Measurements from ENCODE around the gene CYP2B6. TPM values are rescaled to one million over a fixed set of nuclear protein-coding genes. Genes with fewer than 3 reads are reported as not detected.

Gene CYP2B6
- total and polyA plus RNA-seq, 10 of the 15 experiments (the other 5 are each of a cell fraction or from before 2014, with no cell fraction given) = 0.23 to 0.86 TPM; not detected in 8

DNA sequence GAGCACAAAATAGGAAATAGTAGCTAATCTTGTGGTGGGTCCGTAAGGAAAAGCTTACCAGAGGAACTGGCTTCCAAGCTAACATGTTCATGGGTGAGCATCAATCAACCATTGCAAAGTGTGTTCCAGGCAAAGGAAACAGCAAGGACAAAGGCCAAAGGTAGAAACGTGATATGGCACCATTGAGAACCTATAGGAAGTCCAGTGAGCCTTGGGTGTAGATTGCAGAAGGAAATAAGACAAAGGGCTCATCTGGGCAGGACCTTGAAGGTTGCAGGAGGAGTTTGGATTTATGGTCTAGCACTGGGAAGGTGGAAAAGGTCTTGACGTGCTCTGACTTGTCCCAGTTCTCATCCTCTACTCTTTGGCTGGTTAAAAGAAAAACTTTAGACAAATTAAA is 22.3 kb downstream of the CYP2B6 start:
- Histone ChIP-seq H3K27me3 (replicated peaks in 1 of 2; ENCODE audit: control insufficient read depth in 2 of 2, insufficient read depth in 2 of 2, low read length in 1 of 2) (no peaks in the 10 kb centered on the region; a peak in 1 of 4 replicates), H3K4me2 (ENCODE audit: control insufficient read depth, insufficient read depth) (no peak overlapping the region), H3K9ac (ENCODE audit: control insufficient read depth, insufficient read depth, low read length) (no peak overlapping the region), H3K79me2 (ENCODE audit: control insufficient read depth, insufficient read depth, low read length) (no peaks in the 10 kb centered on the region), H3K27ac (ENCODE audit: control insufficient read depth, insufficient read depth) (no peak overlapping the region), H4K20me1 (ENCODE audit: control insufficient read depth, insufficient read depth) (no peaks in the 10 kb centered on the region), H3K4me1 (ENCODE audit: control insufficient read depth, insufficient read depth, low read length) (no peaks in the 10 kb centered on the region), H3K36me3 (ENCODE audit: control insufficient read depth in 2 of 2, insufficient read depth in 2 of 2, low read length in 1 of 2) (no peaks in the 10 kb centered on the region), H3K9me3 (replicated peaks; ENCODE audit: control insufficient read depth, insufficient read depth, low read length) (no peaks in the 10 kb centered on the region), H3K4me3 (no peak overlapping the region), H2AFZ (ENCODE audit: control insufficient read depth, low read depth, low read length) (no peak overlapping the region)
- BruUV-seq (replicated peaks) = no TSS peak
- no peak for ATAC-seq
- SMC1A ChIA-PET (ENCODE audit: uncharacterized antibody, unreplicated experiment) = no interaction called here
- RAD21 ChIA-PET (ENCODE audit: unreplicated experiment) = no interaction called here
- DNase-seq (ENCODE audit: low read depth, low spot score) = no peak
- 6% methylated on average over 3 of the region's 3 CpGs for WGBS (ENCODE audit: insufficient coverage, insufficient replicate concordance, low lambda C conversion rate, missing lambda C conversion rate)
- FAIRE-seq = no peak
- POLR2A ChIA-PET = no interaction called here
- intact Hi-C loops (cut with micrococcal nuclease; ENCODE audit: unreplicated experiment) (no loop called here), in situ Hi-C loops (cut with MboI) (no loop called here)
- CTCF ChIA-PET = no interaction called here
- no peak for TF ChIP-seq TCF3 (IDR thresholded peaks at IDR 0.05; ENCODE audit: borderline replicate concordance, insufficient read depth, low read depth, low read length)
- TF ChIP-seq SMAD1 (IDR thresholded peaks at IDR 0.05; ENCODE audit: low read depth, partially characterized antibody) = no peak
- TF ChIP-seq SUPT20H (IDR thresholded peaks at IDR 0.05; ENCODE audit: borderline replicate concordance, control insufficient read depth, low read depth, low read length) = no peak
- TF ChIP-seq, protein P1, sequence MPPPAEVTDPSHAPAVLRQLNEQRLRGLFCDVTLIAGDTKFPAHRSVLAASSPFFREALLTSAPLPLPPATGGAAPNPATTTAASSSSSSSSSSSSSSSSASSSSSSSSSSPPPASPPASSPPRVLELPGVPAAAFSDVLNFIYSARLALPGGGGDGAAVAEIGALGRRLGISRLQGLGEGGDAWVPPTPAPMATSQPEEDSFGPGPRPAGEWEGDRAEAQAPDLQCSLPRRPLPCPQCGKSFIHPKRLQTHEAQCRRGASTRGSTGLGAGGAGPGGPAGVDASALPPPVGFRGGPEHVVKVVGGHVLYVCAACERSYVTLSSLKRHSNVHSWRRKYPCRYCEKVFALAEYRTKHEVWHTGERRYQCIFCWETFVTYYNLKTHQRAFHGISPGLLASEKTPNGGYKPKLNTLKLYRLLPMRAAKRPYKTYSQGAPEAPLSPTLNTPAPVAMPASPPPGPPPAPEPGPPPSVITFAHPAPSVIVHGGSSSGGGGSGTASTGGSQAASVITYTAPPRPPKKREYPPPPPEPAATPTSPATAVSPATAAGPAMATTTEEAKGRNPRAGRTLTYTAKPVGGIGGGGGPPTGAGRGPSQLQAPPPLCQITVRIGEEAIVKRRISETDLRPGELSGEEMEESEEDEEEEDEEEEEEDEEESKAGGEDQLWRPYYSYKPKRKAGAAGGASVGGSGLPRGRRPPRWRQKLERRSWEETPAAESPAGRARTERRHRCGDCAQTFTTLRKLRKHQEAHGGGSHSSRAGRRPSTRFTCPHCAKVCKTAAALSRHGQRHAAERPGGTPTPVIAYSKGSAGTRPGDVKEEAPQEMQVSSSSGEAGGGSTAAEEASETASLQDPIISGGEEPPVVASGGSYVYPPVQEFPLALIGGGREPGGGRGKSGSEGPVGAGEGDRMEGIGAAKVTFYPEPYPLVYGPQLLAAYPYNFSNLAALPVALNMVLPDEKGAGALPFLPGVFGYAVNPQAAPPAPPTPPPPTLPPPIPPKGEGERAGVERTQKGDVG (CRISPR knock-in tag; IDR thresholded peaks at IDR 0.05) = no peak
- TF ChIP-seq PML (IDR thresholded peaks at IDR 0.05; ENCODE audit: low read length) = no peak
- no peak for TF ChIP-seq NBN (IDR thresholded peaks at IDR 0.05)
- no peak for TF ChIP-seq IKZF1 (conservative IDR thresholded peaks at IDR 0.05)
- TF ChIP-seq RELA (IDR thresholded peaks at IDR 0.05; ENCODE audit: borderline replicate concordance, partially characterized antibody) = no peak
- TF ChIP-seq HDGF (IDR thresholded peaks at IDR 0.05) = no peak
- no peak for TF ChIP-seq CREB1 (IDR thresholded peaks at IDR 0.05; ENCODE audit: low read depth)
- TF ChIP-seq MYC (IDR thresholded peaks at IDR 0.05; ENCODE audit: insufficient read depth, insufficient read length, insufficient replicate concordance, low read length, severe bottlenecking) = no peak
- TF ChIP-seq RAD51 (IDR thresholded peaks at IDR 0.05) = no peak
- no peak for TF ChIP-seq CREM (IDR thresholded peaks at IDR 0.05; ENCODE audit: low read depth)
- TF ChIP-seq, protein P2, sequence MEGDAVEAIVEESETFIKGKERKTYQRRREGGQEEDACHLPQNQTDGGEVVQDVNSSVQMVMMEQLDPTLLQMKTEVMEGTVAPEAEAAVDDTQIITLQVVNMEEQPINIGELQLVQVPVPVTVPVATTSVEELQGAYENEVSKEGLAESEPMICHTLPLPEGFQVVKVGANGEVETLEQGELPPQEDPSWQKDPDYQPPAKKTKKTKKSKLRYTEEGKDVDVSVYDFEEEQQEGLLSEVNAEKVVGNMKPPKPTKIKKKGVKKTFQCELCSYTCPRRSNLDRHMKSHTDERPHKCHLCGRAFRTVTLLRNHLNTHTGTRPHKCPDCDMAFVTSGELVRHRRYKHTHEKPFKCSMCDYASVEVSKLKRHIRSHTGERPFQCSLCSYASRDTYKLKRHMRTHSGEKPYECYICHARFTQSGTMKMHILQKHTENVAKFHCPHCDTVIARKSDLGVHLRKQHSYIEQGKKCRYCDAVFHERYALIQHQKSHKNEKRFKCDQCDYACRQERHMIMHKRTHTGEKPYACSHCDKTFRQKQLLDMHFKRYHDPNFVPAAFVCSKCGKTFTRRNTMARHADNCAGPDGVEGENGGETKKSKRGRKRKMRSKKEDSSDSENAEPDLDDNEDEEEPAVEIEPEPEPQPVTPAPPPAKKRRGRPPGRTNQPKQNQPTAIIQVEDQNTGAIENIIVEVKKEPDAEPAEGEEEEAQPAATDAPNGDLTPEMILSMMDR (IDR thresholded peaks at IDR 0.05 in 2 of 3, conservative IDR thresholded peaks at IDR 0.05 in 1 of 3; ENCODE audit: control insufficient read depth in 2 of 3, extremely low read depth in 1 of 3, insufficient read depth in 1 of 3, low read depth in 3 of 3, low read length in 3 of 3) = no peak
- no peak for TF ChIP-seq SUZ12 (IDR thresholded peaks at IDR 0.05; ENCODE audit: unreplicated experiment)
- TF ChIP-seq, protein P3, sequence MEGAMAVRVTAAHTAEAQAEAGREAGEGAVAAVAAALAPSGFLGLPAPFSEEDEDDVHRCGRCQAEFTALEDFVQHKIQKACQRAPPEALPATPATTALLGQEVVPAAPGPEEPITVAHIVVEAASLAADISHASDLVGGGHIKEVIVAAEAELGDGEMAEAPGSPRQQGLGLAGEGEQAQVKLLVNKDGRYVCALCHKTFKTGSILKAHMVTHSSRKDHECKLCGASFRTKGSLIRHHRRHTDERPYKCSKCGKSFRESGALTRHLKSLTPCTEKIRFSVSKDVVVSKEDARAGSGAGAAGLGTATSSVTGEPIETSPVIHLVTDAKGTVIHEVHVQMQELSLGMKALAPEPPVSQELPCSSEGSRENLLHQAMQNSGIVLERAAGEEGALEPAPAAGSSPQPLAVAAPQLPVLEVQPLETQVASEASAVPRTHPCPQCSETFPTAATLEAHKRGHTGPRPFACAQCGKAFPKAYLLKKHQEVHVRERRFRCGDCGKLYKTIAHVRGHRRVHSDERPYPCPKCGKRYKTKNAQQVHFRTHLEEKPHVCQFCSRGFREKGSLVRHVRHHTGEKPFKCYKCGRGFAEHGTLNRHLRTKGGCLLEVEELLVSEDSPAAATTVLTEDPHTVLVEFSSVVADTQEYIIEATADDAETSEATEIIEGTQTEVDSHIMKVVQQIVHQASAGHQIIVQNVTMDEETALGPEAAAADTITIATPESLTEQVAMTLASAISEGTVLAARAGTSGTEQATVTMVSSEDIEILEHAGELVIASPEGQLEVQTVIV (IDR thresholded peaks at IDR 0.05; ENCODE audit: borderline replicate concordance, partially characterized antibody) = no peak
- no peak for TF ChIP-seq NR2C1 (IDR thresholded peaks at IDR 0.05)
